Tibial nerve (tissue), 3 donors: Measurements from ENCODE around the gene ANO6.
"Not testable (repeated sequence)": the region's sequence is repeated elsewhere in the genome, so short reads cannot be mapped to it uniquely, and the experiment has no call there.

Experiments
- CTCF ChIP-seq, 5 experiments: fragments of 200-600 bp in 3 of 5; fragments of 450-650 bp in 2 of 5; sonication (generic) in 3 of 5; IDR thresholded peaks; one replicate each; pipeline ENCODE4 v1.5.1; 2016 to 2019; ENCODE audit warnings: antibody characterized with exemption in 5 of 5, mild to moderate bottlenecking in 3 of 5, moderate library complexity in 2 of 5
- POLR2A ChIP-seq, 2 donors: fragments of 450-650 bp; IDR thresholded peaks; one replicate each; pipeline ENCODE4 v1.6.1; 2017; ENCODE audit warnings: antibody characterized with exemption in 2 of 2, mild to moderate bottlenecking in 2 of 2, moderate library complexity in 2 of 2

DNA sequence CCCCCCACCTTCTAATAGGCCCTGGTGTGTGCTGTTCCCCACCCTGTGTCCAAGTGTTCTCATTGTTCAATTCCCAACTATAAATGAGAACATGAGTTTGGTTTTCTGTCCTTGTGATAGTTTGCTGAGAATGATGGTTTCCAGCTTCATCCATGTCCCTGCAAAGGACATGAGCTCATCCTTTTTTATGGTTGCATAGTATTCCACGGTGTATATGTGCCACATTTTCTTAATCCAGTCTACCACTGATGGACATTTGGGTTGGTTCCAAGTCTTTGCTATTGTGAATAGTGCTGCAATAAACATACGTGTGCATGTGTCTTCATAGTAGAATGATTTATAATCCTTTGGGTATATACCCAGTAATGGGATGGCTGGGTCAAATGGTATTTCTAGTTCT is 20.5 kb downstream of the ANO6 start:
- TF ChIP-seq CTCF, POLR2A (IDR thresholded peaks at IDR 0.05): not testable (repeated sequence)
